ENCODE data around the gene USP21.

DNA sequence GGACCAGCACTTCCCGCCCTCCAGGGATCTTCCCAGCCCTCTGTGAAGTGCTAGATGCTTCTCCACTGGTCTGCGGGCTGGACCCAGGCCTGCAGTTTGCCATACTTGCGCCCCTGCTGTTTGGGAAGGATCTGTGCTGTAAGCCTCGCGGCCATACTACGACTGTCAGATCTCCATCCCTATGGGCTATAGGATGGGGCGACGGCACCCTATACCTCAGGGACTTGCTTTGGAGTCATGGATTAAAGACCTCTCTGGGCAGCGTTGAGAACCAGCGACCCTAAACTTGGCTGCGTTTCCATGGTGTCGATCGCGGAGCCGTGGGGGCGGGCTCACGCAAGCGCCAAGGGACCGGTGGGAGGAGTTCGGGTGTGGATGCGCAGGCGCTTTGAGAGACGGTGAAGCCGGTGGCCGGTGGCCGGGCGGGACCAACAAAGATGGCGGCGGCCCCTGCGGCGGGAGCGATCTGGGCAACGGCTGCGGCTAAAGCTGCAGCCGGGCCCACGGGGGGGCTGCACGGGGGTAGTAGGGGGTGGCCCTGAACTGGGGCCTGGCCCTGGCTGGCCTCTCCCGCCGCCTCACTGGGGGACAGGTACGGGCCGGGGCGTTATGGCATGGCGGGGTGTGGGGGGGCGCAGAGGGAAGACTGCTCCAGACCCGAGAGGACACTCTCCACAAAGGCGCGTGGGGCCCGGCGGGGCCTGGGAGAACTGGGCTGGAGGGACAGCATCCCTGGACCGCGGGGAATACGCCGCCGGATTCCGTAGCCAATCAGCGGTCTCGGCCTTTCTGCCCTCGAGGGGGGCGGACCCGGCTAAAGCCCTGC lies at the start of gene USP21:
- TF ChIP-seq, protein P1, sequence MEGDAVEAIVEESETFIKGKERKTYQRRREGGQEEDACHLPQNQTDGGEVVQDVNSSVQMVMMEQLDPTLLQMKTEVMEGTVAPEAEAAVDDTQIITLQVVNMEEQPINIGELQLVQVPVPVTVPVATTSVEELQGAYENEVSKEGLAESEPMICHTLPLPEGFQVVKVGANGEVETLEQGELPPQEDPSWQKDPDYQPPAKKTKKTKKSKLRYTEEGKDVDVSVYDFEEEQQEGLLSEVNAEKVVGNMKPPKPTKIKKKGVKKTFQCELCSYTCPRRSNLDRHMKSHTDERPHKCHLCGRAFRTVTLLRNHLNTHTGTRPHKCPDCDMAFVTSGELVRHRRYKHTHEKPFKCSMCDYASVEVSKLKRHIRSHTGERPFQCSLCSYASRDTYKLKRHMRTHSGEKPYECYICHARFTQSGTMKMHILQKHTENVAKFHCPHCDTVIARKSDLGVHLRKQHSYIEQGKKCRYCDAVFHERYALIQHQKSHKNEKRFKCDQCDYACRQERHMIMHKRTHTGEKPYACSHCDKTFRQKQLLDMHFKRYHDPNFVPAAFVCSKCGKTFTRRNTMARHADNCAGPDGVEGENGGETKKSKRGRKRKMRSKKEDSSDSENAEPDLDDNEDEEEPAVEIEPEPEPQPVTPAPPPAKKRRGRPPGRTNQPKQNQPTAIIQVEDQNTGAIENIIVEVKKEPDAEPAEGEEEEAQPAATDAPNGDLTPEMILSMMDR (IDR thresholded peaks at IDR 0.05): no peak
- no peak for TF ChIP-seq POLR2A (IDR thresholded peaks at IDR 0.05)
